AG09309 (cell line): ENCODE results near the gene IL4I1.

ENCODE experiments used
- DNase-seq: peaks from one replicate; pipeline ENCODE4 v3.0.0-alpha.2; 2010; ENCODE audit warnings: low read depth
- H3K4me3 ChIP-seq: 2 replicates; pipeline ENCODE4 v1.5.1; 2011; ENCODE audit warnings: mild to moderate bottlenecking, low read depth, low read length, moderate library complexity; ENCODE audit not compliant: control insufficient read depth
- TF ChIP-seq, protein P1 (sequence below): IDR thresholded peaks from 2 replicates; pipeline ENCODE4 v1.5.1; 2011; ENCODE audit warnings: mild to moderate bottlenecking, low read depth, low read length, inconsistent platforms; ENCODE audit not compliant: insufficient read depth, control insufficient read depth; ENCODE audit errors: missing control alignments

The IL4I1 gene

DNA sequence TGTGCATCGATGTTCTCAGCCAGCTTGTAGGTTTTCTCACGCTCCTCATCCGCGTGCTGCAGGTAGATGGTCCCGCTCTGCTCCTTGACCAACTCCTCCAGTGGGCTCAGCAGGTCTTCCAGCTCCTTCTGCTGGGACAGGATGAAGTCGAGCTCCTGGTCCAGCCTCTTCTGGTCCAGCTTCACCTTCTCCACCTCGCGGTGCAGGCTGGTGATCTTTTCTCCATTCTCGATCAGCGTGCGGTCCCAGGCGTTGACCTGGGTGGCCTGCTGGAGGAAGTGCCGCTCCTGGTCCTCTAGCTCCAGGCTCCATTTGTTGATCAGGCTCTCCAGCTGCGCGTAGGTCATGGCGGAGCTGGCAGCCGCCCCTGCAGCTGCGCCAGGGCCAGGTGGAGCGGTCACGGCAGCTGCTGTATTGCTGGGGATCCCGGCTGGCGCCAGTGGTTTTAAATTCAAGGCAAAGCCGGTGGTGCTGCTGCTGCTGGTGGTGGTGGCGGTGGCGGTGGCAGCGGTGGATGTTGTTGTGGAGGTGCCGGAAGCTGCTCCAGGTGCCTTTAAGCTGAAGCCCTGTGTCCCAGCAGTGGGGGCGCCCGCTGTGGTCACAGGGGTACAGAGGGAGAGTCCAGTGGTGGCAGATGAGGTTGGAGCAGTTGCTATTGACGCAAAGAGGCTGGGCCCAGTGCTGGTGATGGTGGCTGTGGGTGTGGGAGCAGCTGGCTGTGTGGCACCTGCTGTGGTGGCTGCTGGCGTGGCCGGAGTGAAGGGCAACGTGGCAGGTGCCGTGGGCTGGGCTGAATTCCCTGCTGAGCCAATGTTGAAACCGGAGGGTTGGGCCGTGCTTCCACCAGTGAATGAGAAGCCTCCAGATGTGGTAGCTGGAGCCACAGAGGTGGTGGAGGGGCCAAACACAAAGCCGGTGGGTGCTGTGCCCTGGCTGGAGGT lies 12.1 kb upstream of the IL4I1 start:
- DNase-seq = no peak
- TF ChIP-seq, protein P1, sequence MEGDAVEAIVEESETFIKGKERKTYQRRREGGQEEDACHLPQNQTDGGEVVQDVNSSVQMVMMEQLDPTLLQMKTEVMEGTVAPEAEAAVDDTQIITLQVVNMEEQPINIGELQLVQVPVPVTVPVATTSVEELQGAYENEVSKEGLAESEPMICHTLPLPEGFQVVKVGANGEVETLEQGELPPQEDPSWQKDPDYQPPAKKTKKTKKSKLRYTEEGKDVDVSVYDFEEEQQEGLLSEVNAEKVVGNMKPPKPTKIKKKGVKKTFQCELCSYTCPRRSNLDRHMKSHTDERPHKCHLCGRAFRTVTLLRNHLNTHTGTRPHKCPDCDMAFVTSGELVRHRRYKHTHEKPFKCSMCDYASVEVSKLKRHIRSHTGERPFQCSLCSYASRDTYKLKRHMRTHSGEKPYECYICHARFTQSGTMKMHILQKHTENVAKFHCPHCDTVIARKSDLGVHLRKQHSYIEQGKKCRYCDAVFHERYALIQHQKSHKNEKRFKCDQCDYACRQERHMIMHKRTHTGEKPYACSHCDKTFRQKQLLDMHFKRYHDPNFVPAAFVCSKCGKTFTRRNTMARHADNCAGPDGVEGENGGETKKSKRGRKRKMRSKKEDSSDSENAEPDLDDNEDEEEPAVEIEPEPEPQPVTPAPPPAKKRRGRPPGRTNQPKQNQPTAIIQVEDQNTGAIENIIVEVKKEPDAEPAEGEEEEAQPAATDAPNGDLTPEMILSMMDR = no peak
- no peak overlapping the region for H3K4me3 ChIP-seq

DNA sequence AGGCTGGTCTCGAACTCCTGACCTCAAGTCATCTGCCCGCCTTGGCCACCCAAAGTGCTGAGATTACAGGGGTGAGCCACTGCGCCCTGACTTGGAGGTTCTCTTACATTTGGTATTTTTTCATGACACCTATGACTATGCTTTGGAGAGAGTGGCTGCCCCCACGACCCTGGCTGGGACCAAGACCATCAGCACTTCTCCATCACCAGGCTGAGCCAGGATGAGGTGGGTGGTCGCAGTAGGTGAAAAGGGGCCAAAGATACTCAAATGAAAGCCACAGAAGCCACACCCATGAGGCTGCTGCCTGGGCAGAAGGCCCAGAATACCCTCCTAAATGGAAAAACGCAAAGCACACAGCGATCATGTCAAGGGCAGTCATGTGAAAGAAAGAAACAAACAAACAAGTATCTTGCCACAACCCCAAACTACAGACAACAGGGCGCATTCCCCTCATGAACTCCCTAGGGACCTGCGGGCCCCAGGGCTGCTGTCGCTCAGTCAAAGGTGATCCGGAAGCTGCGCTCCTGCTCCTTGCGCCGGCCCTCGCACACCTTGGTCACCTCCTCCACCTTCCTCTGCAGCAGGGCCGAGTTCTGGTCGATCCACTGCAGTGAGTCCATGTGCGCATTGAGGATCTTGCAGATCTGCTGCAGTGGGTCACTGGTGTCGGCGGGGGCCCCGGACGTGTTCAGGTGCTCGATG lies 11.2 kb upstream of the IL4I1 start:
- DNase-seq = no peak
- TF ChIP-seq, protein P1 = no peak
- H3K4me3 ChIP-seq = no peak overlapping the region

GRCh38 chr19:49906879-49907564 lies 10.3 kb upstream of the IL4I1 start:
- H3K4me3 ChIP-seq = no peak overlapping the region
- TF ChIP-seq, protein P1 = no peak
- DNase-seq = no peak

- TF ChIP-seq, protein P1 = no peak
- no peak for DNase-seq
- no peak overlapping the region for H3K4me3 ChIP-seq
These were observed 7.4 kb upstream of the IL4I1 start for GRCh38 chr19:49904136-49904535.

- DNase-seq = no peak
- TF ChIP-seq, protein P1 = no peak
- H3K4me3 ChIP-seq = no peak overlapping the region
These were observed 955 bp downstream of the IL4I1 start for GRCh38 chr19:49895566-49896297.
